ENCODE measurements around the gene FBXL19.
"Not testable (repeated sequence)": the region's sequence is repeated elsewhere in the genome, so short reads cannot be mapped to it uniquely, and the experiment has no call there.

FBXL19 gene, protein sequence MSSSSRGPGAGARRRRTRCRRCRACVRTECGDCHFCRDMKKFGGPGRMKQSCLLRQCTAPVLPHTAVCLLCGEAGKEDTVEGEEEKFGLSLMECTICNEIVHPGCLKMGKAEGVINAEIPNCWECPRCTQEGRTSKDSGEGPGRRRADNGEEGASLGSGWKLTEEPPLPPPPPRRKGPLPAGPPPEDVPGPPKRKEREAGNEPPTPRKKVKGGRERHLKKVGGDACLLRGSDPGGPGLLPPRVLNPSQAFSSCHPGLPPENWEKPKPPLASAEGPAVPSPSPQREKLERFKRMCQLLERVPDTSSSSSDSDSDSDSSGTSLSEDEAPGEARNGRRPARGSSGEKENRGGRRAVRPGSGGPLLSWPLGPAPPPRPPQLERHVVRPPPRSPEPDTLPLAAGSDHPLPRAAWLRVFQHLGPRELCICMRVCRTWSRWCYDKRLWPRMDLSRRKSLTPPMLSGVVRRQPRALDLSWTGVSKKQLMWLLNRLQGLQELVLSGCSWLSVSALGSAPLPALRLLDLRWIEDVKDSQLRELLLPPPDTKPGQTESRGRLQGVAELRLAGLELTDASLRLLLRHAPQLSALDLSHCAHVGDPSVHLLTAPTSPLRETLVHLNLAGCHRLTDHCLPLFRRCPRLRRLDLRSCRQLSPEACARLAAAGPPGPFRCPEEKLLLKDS

DNA sequence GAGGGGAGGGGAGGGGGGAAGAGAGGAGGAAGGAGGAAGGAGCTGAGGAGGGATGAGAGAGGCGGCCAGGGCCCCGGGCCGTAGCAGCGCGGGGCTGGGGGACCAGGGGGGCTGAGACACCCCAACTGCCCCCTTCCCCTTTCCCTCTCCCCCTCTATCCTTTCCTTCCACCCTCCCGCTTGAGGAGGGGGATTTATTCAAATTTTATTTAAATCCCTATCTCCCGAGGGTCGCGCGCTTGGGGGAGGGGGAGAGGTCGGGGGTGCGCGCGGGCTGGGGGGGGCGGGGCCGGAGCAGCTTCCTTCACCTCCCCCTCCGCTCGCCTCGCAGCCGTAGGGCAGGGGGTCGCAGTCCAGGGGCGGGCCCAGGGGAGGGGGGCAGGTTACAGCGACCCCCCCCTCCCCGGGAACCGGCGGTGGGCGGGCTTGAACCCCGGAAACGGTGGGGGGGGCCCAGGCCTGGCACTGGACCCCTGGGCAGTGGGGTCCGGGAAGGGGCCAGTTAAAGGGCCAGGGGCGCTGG is at the start of gene FBXL19:
Gene FBXL19, plus strand, starts transcription at position 19 of the 522 bp plus-strand sequence. CDS start 2,183 bp downstream, outside the sequence.
- DNase-seq = no peak

DNA sequence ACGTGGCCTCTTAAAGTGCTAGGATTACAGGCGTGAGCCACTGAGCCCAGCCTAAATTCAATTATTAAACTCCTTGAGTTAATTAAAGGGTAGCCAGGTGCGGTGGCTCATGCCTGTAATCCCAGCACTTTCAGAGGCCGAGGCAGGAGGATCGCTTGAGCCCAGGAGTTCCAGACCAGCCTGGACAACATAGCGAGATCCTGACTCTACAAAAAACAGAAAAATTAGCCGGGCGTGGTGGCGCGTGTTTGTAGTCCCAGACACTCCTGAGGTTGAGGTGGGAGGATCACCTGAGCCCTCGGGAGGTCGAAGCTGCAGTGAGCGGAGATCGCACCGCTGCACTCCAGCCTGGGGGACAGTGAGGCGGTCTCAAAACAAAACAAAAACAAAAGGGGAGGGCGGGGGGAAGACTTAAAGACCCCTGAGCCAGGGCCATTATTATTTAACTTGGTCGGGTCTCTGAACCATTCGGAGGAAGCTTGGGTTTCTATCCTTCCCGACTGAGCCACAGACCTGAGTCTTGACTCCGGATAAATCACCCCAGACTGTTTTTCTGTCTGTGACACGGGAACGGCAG is 49.0 kb upstream of the FBXL19 start:
- DNase-seq = no peak

DNA sequence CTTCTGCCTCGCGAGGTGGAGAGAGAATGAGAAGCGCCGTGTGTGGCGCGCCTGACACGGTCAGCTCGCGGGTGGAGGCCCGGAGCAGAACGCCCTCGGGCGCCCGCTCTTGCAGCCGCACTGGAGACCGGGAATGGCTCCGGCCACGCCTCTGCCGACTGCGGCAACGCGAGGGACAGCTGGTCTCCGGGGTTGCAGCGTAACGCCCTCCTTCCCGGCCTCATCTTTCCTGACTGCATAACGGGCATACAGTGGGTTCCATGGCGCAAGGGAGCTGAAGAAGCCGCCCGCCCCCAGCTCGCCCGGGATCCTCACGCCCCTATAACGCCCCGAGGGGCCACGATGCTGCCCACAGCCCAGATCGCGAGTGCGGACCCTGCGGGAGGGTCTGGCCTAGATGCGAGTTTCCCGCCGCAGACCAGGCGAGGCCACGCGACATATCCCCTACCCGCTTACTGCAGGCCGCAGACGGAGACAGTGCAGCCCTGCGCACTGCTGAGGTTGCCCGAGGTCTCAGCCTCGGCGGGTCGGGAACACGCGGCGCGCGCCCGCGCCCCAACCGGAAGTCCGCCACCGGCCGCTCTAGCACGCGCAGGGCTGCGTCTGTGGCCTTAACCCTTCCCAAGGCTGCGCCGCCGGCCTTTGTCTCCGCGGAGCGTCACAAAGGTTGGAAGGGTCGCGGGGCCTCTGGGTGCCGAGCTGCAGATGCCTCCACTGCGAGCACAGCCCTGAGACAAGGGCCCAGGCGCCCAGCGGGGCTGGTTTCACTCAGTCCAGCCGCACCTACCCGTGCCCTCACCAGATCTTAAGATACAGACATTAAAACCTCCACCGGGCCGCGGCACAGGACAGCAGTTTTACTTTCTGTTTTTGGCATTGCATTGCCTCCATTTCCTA is 48.3 kb upstream of the FBXL19 start:
- peak; percentile 73 to 75 for DNase-seq

DNA sequence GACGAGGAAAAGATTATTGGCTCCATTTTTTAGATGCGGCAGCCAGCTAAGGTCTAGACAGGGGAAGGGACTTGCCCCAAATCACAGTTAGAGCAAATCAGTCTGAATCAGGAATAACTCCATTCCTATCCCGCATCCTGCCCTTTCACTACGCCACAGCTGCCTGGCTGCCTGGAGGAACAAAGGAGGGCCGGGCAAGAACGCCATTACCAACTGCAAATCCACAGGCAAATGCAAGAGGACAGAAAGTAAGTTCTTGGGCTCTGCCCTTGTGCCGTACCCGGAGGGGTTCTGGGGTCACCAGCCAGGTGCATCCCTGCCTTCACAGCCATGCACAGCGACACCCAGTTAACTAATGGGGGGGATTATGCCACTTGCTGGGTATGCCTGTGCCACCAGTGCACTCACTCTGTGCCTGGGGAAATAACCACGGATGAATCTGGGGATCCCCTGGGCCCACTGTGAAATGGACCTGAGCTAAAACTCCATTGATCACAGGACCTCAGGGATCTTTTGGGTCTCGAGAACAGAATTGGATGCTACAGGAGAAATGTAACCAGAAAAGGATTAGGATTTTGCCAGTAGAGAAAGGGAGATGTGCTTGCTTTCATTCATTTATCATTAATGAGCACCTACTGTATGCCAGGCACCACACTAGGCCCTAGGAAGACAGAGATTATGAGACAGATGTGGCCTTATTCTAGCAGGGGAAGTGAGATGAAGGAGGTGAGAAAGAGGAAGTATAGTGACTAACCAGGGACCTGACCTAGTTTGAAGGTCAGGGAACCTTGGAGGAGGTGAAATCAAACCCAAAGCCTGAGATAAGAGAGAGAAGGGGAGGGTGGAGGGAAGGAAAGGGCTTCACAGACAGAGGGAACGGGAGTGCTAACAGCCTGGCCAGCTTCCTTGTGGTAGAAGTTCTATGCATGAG is 47.2 kb upstream of the FBXL19 start:
- peak; percentile 10 to 67 for DNase-seq

DNA sequence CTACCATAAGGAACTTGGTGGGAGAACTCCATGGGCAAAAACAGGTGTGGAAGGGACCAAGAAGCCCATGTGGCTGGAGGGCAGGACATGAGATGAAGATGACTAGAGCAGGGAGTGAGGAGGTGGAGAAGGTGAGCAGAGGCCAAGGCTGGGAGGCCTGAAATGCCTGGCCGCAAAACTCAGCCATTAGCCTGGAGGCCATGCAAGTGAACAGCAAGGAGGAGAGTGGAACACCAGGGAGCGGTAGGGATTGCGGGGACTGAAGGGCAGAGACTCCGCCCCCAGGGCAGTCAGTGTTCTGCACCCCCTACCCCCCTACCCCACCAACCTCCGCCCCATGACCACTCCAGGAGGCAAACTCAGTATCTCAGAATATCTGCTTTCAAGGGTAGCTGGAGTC is 46.5 kb upstream of the FBXL19 start:
- DNase-seq = no peak

DNA sequence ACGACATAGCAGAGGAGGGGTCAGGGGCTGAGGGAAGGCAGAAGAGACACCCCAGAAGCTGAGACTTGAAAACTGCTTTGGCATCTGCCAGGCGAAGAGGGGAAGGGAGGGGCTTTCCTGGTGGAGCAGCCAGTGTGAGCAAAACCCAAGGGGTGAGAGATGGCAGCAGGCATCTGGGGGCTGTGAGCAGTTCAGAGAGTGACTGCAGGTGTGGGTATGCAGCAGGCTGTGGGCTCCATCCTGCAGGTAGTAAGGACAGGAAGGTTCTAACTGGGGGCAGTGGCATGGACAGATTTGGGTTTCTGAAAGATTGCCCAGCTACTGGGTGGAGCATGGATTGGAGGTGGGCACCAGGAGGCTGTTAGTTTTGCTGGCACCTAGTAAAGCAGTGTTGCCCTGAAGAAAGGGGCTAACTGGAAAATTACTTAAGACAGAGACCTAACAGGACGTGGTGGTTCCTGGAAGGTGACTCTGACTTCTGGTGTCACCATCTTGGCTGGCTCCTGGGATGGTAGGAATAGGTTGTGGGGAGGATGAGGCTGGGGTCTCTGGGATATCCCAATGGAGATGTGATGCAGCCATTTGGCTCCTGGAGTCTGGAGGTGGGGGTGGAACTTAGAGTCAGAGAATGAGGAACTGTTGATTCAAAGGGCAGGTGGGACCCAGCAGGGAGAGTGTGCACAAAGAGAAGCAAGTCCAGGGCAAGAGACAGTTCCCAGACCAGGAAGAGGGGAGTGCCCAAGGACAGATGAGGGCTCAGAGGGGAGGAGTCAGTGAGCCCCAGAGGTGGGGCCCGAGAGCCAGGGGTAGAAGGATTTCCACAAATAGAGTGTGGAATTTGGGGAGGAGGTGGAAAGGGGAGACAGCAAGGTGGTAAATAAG is 40.7 kb upstream of the FBXL19 start:
- no peak for DNase-seq

DNA sequence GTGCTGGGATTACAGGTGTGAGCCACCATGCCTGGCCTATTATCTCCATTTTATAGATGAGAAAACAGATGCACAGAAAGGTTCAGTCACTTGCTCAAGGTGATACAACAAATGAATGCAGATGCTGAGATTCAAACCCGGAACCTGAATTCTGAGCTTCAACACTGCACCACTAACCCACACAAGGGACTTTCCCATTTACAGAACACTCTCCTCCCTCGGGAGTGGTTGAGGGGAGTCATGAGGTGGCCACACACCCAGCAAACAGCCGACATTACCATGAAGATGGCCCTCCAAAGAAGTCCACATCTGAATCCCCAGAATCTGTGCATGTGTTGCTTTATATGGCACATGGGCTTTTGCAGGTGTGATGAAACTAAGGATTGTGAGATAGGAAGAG is 38.6 kb upstream of the FBXL19 start:
- no peak for DNase-seq

DNA sequence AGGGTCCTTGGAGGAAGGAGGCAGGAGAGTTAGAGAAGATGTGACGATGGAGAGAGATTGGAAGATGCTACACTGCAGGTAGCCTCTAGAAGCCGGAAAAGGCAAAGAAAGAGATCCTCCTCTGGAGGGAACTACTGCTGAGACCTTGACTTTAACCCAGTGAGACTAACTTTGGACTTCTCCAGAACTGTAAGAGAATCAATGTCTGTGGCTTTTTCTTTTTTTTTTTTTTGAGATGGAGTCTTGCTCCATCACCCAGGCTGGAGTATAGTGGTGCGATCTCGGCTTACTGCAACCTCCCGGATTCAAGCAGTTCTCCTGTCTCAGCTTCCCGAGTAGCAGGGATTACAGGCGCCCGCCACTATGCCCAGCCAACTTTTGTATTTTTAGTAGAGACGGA is 38.2 kb upstream of the FBXL19 start:
- no peak for DNase-seq

DNA sequence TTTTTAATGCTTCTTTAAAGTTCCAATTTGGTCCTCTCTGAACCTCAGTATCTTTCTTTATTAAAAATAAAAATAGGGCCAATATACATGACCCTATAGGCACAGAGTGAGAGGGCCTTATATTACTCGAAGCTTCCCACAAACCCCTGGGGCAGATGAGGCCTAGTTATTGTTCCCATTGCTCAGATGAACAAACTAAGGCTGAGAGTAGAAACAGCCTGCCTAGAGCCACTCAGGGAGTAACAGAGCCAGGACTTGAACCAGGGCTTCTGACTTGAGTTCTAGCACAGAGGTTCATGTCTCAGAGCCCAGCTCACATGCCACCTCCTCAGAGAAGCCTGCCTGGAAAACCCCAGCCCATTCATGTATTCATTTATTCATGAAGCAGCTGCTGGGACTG is 37.2 kb upstream of the FBXL19 start:
- no peak for DNase-seq

DNA sequence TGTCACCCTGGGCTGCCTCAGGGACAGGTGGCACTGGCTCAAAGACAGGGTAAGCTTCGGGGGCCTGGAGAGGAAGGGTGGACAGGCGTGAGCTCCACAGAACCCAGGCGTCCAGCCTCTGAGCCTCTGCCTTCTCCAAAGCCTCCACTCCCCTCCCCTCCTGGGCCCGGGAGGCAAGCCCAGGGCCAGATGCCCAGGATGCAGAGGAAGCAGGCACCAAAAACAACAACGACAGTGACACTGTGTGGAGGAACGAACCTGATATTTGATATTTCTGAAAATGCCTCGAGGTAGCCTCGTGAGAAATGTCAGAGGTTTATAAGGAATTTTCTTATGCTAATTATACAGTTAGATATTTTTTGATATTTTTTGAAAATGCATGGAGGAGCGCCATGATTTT is 35.4 kb upstream of the FBXL19 start:
- DNase-seq = no peak

DNA sequence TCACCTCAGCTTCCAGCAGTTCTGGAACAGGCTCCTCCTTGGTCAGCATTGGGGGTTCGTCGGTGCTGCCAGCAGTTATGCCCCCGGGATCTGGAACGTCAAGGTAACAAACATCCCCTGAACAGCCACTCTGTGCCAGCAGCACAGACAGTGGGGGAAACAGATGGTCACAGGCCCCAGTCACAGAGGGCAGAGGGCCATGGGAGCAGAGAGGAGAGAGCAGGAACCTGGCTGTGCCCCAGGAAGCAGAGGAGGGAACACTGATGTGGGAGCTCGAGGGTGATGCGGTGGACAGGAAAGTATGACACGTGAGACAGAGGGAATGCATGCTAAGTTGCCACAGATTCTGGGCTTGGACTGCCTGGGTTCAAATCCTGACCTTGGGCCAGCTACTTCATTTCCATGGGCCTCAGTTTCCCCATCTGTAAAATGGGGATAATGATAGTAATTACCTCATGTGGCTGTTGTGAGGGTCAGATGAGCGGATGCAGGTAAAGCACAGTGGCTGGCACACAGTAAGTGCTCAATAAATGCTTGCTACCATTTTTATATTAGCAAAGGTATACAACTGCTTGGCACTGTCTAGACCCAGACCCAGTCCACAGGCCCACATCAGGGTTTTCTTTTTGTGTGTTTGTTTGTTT is 34.4 kb upstream of the FBXL19 start:
- DNase-seq = no peak

DNA sequence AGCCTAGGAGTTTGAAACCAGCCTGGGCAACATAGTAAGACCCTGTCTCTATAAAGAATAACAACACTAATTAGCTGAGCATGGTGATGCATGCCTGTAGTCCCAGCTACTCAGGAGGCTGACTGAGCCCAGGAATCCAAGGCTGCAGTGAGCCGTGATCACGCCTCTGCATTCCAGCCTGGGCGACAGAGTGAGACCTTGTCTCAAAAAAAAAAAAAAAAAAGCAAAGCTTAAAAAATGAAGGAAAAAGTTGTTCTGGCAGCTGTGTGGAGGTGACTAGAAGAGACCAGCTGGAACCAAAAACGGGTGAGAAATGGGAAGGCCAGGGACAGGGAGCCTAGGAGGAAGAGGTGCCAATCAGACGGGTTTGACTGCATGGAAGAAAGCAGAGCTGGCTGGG is 33.7 kb upstream of the FBXL19 start:
- DNase-seq = no peak

DNA sequence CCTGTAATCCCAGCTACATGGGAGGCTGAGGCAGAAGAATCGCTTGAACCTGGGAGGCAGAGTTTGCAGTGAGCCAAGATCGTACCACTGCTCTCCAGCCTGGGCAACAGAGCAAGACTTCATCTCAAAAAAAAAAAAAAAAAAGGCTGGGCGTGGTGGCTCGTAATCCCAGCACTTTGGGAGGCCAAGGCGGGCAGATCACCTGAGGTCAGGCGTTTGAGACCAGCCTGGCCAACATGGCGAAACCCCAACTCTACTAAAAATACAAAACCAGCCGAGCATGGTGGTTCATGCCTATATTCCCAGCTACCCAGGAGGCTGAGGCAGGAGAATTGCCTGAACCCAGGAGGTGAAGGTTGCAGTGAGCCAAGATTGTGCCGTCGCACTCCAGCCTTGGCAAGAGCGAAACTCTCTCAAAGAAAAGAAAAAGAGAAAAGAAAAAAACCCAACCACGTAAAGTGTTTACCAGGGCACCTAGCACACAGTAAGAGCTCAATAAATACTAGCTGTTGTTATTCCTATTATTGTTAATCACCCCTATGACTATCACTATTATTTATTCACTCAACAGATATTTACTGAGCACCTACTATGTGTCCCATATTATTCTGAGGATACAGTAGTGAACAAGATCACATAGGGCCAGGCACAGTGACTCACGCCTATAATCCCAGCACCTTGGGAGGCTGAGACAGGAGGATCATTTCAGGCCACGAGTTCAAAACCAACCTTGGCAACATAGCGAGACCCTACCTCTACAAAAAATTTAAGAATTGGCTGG is 32.1 kb upstream of the FBXL19 start:
- not testable (repeated sequence) for DNase-seq

DNA sequence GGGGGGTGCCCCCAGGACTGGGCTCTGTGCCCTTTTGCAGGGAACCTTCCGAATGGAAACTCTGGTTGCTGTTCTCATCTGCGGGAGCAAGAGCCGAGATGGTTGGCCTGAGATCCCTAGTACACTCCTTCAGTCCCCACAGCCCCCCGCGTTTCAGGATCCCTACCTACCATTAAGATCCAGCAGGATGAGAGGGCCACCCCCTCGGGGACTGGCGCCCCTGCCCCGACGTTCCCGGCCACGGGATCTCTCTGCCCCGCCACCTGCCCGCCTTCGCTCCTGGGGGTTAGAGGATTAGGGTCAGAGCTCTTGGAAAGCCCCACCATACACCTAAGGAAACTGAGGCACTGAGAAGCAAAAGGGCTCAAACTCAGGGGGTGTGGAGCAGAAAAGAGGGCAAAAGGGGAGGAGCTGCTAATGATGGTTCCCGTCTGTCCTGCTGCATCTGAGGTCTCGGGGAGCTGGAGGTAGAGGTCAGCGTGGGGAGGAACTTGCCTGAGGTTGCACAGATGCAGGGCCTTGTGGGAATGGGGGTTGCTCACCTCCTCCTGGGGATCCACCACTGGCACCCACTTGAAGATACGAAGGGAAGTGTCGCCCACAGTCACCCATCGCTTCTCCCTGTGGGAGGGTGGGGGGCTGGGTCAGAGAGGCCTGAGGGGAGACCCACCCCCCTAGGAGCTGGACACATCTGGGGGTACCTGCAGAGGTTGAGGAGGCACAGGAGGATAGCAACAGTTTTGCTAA is 30.5 kb upstream of the FBXL19 start:
- no peak for DNase-seq

DNA sequence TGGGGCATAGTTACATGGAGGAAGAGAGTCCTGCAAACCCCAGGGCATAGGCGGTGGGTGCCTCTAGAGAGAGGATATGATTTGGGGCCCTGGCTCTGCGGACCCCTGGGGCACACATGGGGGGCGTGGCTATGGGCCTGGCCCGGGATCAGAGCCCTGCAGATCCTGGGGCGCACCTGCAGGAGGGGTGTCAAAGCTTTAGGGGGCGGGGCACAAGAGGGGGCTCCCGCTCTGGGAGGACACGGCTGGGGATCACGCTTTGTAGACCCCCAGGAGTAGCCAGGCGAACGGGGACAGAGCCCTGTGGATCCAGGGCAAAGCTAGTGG is 30.0 kb upstream of the FBXL19 start:
- DNase-seq = no peak

DNA sequence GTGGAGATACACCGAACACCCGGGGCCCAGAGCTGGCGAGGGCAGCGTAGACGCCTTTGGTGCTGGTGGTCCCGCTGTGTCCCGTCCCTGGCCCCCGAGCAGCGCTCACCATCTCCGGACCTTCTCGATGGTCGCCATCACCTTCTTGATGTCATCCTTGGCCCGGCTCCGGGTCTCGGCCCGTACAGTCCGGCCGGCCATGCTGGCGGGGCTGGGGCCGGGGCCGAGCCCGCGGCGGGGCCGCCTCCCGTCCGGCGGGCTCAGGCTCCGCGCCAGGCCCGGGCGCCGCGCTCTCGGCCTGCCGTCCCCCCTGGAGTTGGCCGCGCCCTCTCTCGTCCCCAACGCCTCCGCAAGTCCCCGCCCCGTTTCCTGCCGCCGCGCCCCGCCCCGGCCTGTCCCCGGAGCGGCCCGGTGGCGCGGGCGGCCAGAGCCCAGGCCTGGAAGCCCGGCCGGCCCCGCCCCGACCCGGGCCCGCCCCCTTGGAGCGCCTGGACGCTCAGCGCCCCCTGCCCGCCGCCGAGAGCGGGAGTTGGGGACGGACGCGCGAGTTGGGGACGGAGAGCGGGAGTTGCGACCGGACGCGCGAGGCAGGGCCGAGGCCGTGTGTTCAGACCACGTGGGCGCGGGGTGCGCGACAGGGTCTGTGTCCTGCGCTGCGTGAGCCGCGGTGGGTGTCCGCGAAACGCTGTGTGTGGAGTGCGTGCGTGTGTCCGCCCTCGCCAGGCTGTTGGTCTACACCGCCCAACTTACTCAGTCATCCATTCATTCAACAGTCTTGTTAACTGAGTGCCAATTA is 29.4 kb upstream of the FBXL19 start, which contains the start of gene BCL7C:
Gene BCL7C, minus strand, starts transcription at position 334 of the 796 bp plus-strand sequence. Its CDS starts 133 bp downstream, at position 201.
- peak; percentile 56 to 65 for DNase-seq

DNA sequence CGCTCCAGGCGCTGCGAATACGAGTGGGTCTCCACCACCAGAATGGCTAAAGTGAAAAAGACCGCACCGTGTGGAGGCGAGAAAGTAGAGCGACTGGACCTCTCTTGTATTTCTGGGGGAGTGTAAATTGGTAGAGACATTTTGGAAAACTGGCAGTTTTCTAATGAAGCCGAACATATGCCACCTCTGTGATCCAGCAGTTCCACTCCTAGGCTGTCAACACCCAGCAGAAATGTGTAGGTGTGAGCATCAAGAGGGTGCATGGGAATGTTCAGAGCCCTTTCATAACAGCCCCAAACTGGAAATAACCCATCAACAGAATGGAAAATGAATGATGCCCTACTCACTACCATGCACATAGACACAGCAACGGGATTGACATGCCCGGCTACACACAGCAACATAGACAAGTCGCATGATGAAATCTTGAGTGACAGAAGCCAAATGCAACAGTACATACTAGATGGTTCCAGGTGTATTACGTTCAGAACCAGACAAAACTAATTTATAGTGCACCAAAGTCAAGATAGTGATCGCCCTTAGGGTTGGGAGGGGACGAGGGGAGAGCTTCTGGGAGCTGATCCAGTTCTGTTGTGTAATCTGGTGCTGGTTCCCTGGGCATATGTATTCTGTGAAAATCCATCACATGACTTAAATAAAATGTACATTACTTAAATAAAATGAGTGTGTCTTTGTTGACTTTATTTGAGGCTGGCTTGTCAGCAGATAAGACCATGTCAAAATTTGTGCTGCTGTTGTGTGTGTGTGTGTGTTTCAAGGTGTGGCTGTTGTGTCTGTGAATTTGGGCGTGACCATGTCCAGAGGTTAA is 28.6 kb upstream of the FBXL19 start:
- DNase-seq = no peak

Measured in bone marrow (tissue), 2 donors.